ACHN (cell line): ENCODE results near the gene FKBP14.

Source experiments
- DNase-seq: peaks from one replicate; pipeline ENCODE4 v3.0.0-alpha.2; 2015
- in situ Hi-C: cut with HindIII; loops from 2 replicates; pipeline ENCODE4 v1.10.0; 2017; ENCODE audit warnings: low sequenced_read_pairs, low pct_ligation_motif_present, low pct_unique_long_range_greater_than_20kb

Gene FKBP14

DNA sequence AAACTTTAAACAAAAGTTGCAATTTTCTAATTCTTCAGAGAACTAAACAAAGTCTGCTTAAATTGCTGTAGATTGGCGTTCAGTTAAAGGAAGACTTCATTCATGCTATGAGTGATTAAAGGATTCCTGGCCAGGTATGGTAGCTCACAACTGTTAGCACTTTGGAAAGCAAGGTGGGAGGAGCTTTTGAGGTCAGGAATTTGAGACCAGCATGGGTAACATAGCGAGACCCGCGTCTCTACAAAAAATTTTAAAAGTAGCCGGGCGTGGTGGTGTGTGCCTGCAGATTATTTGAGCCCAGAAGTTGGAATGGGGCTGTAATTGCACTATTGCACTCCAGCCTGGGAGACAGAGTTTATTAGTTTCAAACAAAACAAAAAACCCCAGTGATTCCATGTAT lies 23.4 kb downstream of the FKBP14 start:
- in situ Hi-C loops = no loop called here
- no peak for DNase-seq

DNA sequence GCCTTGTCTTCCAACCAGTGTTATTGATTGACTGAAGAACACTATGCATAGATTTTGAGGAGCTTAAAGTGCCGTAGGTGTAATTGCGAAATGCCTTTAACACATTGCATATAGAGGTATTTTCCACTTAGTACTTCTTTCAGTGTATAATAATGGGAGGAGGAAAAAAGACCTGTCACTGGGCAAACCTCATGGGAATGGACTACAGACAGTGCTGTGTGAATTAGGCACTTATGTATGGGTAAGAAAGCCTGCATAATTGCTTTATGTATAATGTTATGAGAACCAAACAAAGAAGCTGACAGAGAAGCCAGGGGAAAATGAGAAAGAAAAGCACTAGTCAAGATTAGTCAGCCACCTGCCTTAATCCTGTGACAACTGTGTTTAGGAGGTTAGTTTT lies 24.5 kb downstream of the FKBP14 start:
- no peak for DNase-seq
- in situ Hi-C loops = no loop called here

DNA sequence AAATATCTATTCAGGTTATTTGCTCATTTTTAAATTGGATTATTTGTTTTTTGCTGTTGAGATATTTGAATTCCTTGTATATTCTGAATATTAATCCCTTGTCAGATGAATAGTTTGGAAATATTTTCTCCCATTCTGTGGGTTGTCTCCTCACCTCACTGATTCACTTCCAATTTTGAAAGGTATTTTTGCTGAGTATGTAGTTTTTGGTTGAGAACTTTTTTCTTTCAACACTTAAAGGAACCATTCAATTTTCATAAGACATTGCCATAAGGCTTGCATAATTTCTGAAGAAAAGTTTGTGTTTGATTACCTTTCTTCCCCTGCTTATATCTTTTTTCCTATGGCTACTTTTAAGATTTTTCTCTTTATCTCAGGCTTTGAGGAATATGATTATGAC lies 28.0 kb downstream of the FKBP14 start:
- DNase-seq = no peak
- in situ Hi-C loops = no loop called here

- in situ Hi-C loops = no loop called here
- DNase-seq = no peak
These were observed 30.2 kb downstream of the FKBP14 start for GRCh38 chr7:29996321-29996720.

- in situ Hi-C loops = no loop called here
- no peak for DNase-seq
These were observed 30.9 kb downstream of the FKBP14 start for GRCh38 chr7:29995652-29996051.

- in situ Hi-C loops = no loop called here
- DNase-seq = no peak
These were observed 33.4 kb downstream of the FKBP14 start for GRCh38 chr7:29993140-29993539.

- DNase-seq = no peak
- in situ Hi-C loops = no loop called here
These were observed 34.6 kb downstream of the FKBP14 start for GRCh38 chr7:29991937-29992336.

DNA sequence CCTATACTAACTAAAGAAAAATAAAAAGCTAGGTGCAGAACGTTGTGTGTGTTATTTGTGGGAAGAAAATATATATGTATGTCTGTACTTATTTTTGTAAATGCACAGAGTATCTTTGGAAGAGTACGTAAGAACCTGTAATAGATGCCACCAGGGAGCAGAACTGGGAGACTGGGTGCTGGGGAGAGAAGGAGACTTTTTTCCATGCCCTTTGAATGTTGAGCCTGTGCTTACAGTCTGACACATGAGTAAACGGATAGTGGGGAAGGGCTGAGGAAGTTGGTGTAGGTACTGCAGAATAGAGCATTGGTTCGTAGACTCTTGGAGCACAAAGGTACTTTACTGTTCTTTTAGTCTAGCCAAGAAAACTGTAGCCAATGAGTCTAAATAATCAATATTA lies 35.6 kb downstream of the FKBP14 start:
- no peak for DNase-seq
- in situ Hi-C loops = no loop called here

GRCh38 chr7:29989257-29989995 lies 37.1 kb downstream of the FKBP14 start, which contains the start of gene SCRN1:
Gene SCRN1, minus strand, starts transcription at chr7:29989801. Its CDS starts 20,734 bp downstream, at chr7:29969067.
- in situ Hi-C loops = no loop called here
- peak; percentile 47 for DNase-seq

- peak; percentile 92 for DNase-seq
- in situ Hi-C loops = no loop called here
These were observed 37.9 kb downstream of the FKBP14 start for GRCh38 chr7:29988424-29989256.

- in situ Hi-C loops = no loop called here
- peak; percentile 98 for DNase-seq
These were observed 38.6 kb downstream of the FKBP14 start for GRCh38 chr7:29987811-29988317.

DNA sequence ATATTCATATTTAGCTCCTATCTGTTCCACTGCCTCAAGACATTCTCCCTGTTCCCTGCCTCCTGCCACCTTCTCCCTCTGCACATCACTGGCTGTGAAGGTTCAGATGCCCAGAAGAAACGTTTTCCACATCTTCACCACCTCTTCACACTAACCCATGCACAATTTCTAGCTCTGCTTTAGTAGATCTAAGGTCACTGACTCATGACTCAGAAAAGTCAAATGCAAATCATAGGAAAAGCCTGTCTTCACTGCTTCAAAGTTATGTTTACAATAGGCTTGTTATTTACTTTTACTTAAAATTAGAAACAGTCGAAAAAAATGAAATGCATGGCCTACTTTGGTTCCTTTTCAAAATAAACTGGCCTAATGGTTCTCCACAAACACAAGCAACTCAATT lies 39.4 kb downstream of the FKBP14 start:
- in situ Hi-C loops = no loop called here

DNA sequence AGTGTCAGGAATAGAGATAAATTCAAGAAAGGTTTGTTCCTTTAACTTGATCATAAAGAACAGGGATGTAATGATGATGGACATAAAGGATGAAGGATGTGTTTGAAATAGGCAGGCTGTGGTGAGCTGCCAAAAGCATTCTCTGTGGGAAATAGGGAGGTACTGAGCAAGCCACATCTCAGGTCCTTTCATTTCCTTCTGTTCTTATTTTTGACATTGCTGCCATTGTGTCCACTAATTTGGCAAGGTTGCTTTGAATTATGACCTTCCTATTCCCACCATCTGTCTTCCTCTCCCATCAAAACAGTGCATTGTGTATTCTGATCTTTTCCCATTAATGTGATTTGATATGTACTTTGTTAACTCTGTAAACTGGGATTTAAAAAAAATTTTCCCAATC lies 46.4 kb downstream of the FKBP14 start:
- in situ Hi-C loops = no loop called here
- DNase-seq = no peak

More for the DNA sequence above, 39.4 kb downstream of the FKBP14 start:
- DNase-seq = peak; percentile 60

GRCh38 chr7:29977886-29978651 lies 48.4 kb downstream of the FKBP14 start:
- peak; percentile 38 for DNase-seq
- in situ Hi-C loops = no loop called here

DNA sequence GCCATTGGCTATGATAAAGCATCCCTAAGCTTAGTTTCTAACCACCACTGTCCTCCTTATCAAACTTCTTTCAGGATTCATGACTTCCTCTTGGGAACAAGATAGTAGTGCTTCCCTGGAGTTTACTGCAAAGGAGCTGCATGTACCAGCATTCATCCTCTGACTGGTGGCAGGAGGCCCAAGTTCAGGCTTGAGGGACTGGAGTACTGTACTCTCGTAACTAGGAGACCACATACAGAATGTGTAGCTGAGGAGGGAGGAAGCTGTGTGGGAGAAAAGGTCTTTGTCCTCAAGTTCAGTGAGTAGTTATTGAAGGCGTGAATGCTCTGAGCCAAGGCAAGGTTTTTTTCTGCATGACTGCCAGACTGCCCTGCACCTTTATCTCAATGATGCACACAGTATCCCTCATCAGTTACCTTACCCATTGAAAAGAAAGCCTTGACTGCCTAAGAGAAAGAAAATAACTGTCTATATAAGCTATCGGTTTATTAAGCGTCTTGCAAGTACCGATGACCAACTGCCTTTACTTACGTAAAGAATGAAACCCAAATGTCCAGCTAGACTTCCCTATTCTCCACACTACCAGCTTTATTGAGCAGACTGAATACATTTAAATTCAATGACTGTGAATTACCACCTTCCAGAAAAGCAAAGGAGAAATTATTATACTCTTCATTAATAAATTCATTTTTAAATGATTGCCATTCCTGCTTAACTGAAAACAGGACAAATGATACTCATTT lies 49.7 kb downstream of the FKBP14 start:
- DNase-seq = no peak
- in situ Hi-C loops = no loop called here

- in situ Hi-C loops = no loop called here
- DNase-seq = no peak
These were observed 50.2 kb downstream of the FKBP14 start for GRCh38 chr7:29976266-29976665.

DNA sequence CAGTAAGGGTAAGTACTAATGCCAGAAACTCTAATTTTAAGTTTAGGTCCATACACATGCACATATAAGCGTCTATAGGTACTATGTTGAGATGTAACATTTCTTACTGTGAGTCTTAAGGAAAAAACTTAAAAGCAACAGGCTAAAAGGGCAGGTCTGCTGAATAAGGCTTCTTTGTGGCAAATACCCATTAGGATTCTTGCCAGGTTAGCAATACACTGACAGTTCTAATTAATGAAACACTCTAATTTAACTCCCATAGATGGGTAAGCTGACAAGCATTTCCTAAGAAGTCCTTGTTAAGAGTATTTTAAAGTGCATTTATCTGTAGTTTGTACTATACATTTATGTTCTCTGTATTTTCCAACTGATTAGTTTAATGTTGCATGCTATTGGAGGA lies 50.9 kb downstream of the FKBP14 start:
- in situ Hi-C loops = no loop called here
- no peak for DNase-seq

- in situ Hi-C loops = no loop called here
- no peak for DNase-seq
These were observed 52.2 kb downstream of the FKBP14 start for GRCh38 chr7:29974286-29974685.
